Muscle of leg (tissue), 11 donors: ENCODE measurements around the gene DCDC1. TPM values are rescaled to one million over a fixed set of nuclear protein-coding genes. Genes with fewer than 3 reads are reported as not detected.

ENCODE experiments used
- DNase-seq: peaks from one replicate; pipeline ENCODE4 v3.0.0; 2013
- H3K27ac ChIP-seq: one replicate; pipeline ENCODE4 v1.5.1; 2013; ENCODE audit warnings: mild to moderate bottlenecking, low read length, control low read depth
- H3K27me3 ChIP-seq: one replicate; pipeline ENCODE4 v1.6.1; 2013; ENCODE audit warnings: low read length; ENCODE audit not compliant: control insufficient read depth, insufficient read depth
- H3K36me3 ChIP-seq: one replicate; pipeline ENCODE4 v1.6.1; 2013; ENCODE audit warnings: low read length; ENCODE audit not compliant: control insufficient read depth, insufficient read depth
- H3K4me1 ChIP-seq: one replicate; pipeline ENCODE4 v1.6.1; 2013; ENCODE audit warnings: low read length; ENCODE audit not compliant: control insufficient read depth, insufficient read depth
- H3K4me3 ChIP-seq: one replicate; pipeline ENCODE4 v1.5.1; 2013; ENCODE audit warnings: low read length, control low read depth
- H3K9me3 ChIP-seq: replicated peaks from 2 replicates; pipeline ENCODE4 v1.6.1; 2013; ENCODE audit warnings: low read depth, low read length; ENCODE audit not compliant: control insufficient read depth
- WGBS: methylation state at CpG from one replicate; pipeline ENCODE4 v1.1.5; 2013; ENCODE audit warnings: missing lambda C conversion rate; ENCODE audit not compliant: insufficient coverage; 5-methylcytosine and 5-hydroxymethylcytosine counted together
- polyA plus RNA-seq, 8 donors: library from polyadenylated mRNA; unstranded; fragments of 120-200 nt; gene quantifications; one replicate each; pipeline versions ENCODE4 v1.2.1 to v1.2.3, GENCODE V29; 2013; ENCODE audit warnings: inconsistent platforms in 1 of 8, low replicate concordance in 1 of 8; ENCODE audit not compliant: insufficient read length in 8 of 8, insufficient read depth in 1 of 8
- total RNA-seq: library from RNA; stranded (reverse); fragments of 120-200 nt; gene quantifications from one replicate; pipeline ENCODE4 v1.2.4, GENCODE V29; 2013

The DCDC1 gene
- total and polyA plus RNA-seq, 9 donors: 0.13 to 0.59 (median 0.25) TPM

- no peaks in the 10 kb centered on the region for H3K4me1 ChIP-seq
- peak; percentile 16 for DNase-seq
- no peaks in the 10 kb centered on the region for H3K36me3 ChIP-seq
- H3K4me3 ChIP-seq: no peak overlapping the region
- no peak overlapping the region for H3K27ac ChIP-seq
- H3K9me3 ChIP-seq: peaks cover 8% of the 10 kb centered on the region
- H3K27me3 ChIP-seq: no peaks in the 10 kb centered on the region
- WGBS: no CpG with 5 or more reads among the region's 5 CpGs
Observed at GRCh38 chr11:31397239-31397834, 27.8 kb upstream of the DCDC1 start.

- no peaks in the 10 kb centered on the region for H3K4me1 ChIP-seq
- WGBS: 56% methylated on average over 1 of the region's 2 CpGs
- H3K4me3 ChIP-seq: no peak overlapping the region
- peaks cover 3% of the 10 kb centered on the region for H3K9me3 ChIP-seq
- no peak overlapping the region for H3K27ac ChIP-seq
- DNase-seq: no peak
- peaks cover 5% of the 10 kb centered on the region for H3K36me3 ChIP-seq
- no peaks in the 10 kb centered on the region for H3K27me3 ChIP-seq
Observed at GRCh38 chr11:31387379-31387778, 17.8 kb upstream of the DCDC1 start.

GRCh38 chr11:31383116-31383515 lies 13.6 kb upstream of the DCDC1 start:
- H3K9me3 ChIP-seq: peaks cover 3% of the 10 kb centered on the region
- H3K36me3 ChIP-seq: peaks cover 5% of the 10 kb centered on the region
- H3K27ac ChIP-seq: no peak overlapping the region
- no peak for DNase-seq
- H3K4me3 ChIP-seq: no peak overlapping the region
- no peaks in the 10 kb centered on the region for H3K4me1 ChIP-seq
- no peaks in the 10 kb centered on the region for H3K27me3 ChIP-seq
- WGBS: no CpG with 5 or more reads among the region's 1 CpG

GRCh38 chr11:31375879-31376278 lies 6.3 kb upstream of the DCDC1 start:
- DNase-seq: no peak
- no peaks in the 10 kb centered on the region for H3K9me3 ChIP-seq
- no peak overlapping the region for H3K27ac ChIP-seq
- H3K4me1 ChIP-seq: no peaks in the 10 kb centered on the region
- no peaks in the 10 kb centered on the region for H3K36me3 ChIP-seq
- no CpG with 5 or more reads among the region's 5 CpGs for WGBS
- H3K27me3 ChIP-seq: no peaks in the 10 kb centered on the region
- H3K4me3 ChIP-seq: no peak overlapping the region

GRCh38 chr11:31366795-31367194 lies 2.7 kb downstream of the DCDC1 start:
- Histone ChIP-seq H3K4me3 (no peak overlapping the region), H3K36me3 (no peaks in the 10 kb centered on the region), H3K4me1 (peaks cover 5% of the 10 kb centered on the region), H3K9me3 (no peaks in the 10 kb centered on the region), H3K27me3 (peaks cover 3% of the 10 kb centered on the region), H3K27ac (no peak overlapping the region)
- no peak for DNase-seq
- WGBS: 66% methylated on average over 2 of the region's 4 CpGs

- DNase-seq: no peak
- no peaks in the 10 kb centered on the region for H3K4me1 ChIP-seq
- no CpG with 5 or more reads among the region's 4 CpGs for WGBS
- no peaks in the 10 kb centered on the region for H3K9me3 ChIP-seq
- H3K27ac ChIP-seq: no peak overlapping the region
- no peaks in the 10 kb centered on the region for H3K27me3 ChIP-seq
- H3K36me3 ChIP-seq: no peaks in the 10 kb centered on the region
- H3K4me3 ChIP-seq: no peak overlapping the region
Observed at GRCh38 chr11:31361743-31362142, 7.8 kb downstream of the DCDC1 start.

GRCh38 chr11:31355817-31356216 lies 13.7 kb downstream of the DCDC1 start:
- Histone ChIP-seq H3K27ac (no peak overlapping the region), H3K4me1 (no peaks in the 10 kb centered on the region), H3K4me3 (no peak overlapping the region), H3K9me3 (no peaks in the 10 kb centered on the region), H3K27me3 (no peaks in the 10 kb centered on the region), H3K36me3 (no peaks in the 10 kb centered on the region)
- WGBS: 60% methylated on average over 1 of the region's 5 CpGs
- DNase-seq: no peak

- Histone ChIP-seq H3K36me3 (no peaks in the 10 kb centered on the region), H3K4me3 (no peak overlapping the region), H3K4me1 (no peaks in the 10 kb centered on the region), H3K9me3 (no peaks in the 10 kb centered on the region), H3K27me3 (no peaks in the 10 kb centered on the region), H3K27ac (no peak overlapping the region)
- DNase-seq: peak; percentile 21
- WGBS: no CpG with 5 or more reads among the region's 2 CpGs
Observed at GRCh38 chr11:31355131-31355530, 14.4 kb downstream of the DCDC1 start.

GRCh38 chr11:31351168-31351567 lies 18.4 kb downstream of the DCDC1 start:
- no peaks in the 10 kb centered on the region for H3K36me3 ChIP-seq
- no peak overlapping the region for H3K4me3 ChIP-seq
- H3K27ac ChIP-seq: no peak overlapping the region
- no peaks in the 10 kb centered on the region for H3K27me3 ChIP-seq
- H3K9me3 ChIP-seq: no peaks in the 10 kb centered on the region
- DNase-seq: no peak
- H3K4me1 ChIP-seq: no peaks in the 10 kb centered on the region

GRCh38 chr11:31340903-31341572 lies 28.5 kb downstream of the DCDC1 start:
- peak; percentile 1 for DNase-seq
- Histone ChIP-seq H3K4me3 (no peak overlapping the region), H3K9me3 (no peaks in the 10 kb centered on the region), H3K27ac (no peak overlapping the region), H3K27me3 (no peaks in the 10 kb centered on the region), H3K4me1 (no peaks in the 10 kb centered on the region), H3K36me3 (no peaks in the 10 kb centered on the region)
- 89% methylated on average over 2 of the region's 5 CpGs for WGBS
